ENCODE results near the gene OR6X1. TPM values are rescaled to one million over a fixed set of nuclear protein-coding genes. Genes with fewer than 3 reads are reported as not detected.

OR6X1 gene
- total RNA-seq, 2 donors from 2014 or later, result not detected

GRCh38 chr11:123707206-123707605 lies 47.1 kb downstream of the OR6X1 start:
- H3K9me3 ChIP-seq (ENCODE audit: control insufficient read depth, low read length, poor library complexity, severe bottlenecking), result no peaks in the 10 kb centered on the region
- DNase-seq (no peak), ATAC-seq (no peak)
- Mint-ChIP-seq H3K27ac (no peak overlapping the region), H3K4me3 (no peak overlapping the region), H3K27me3 (peaks cover 38% of the 10 kb centered on the region), H3K36me3 (ENCODE audit: low read depth) (no peaks in the 10 kb centered on the region), H3K4me1 (peaks cover 6% of the 10 kb centered on the region)

- Mint-ChIP-seq H3K27me3 (peaks cover 32% of the 10 kb centered on the region), H3K27ac (no peak overlapping the region), H3K4me1 (peaks cover 2% of the 10 kb centered on the region), H3K4me3 (no peak overlapping the region), H3K36me3 (ENCODE audit: low read depth) (no peaks in the 10 kb centered on the region)
- DNase-seq (no peak), ATAC-seq (no peak)
- H3K9me3 ChIP-seq (ENCODE audit: control insufficient read depth, low read length, poor library complexity, severe bottlenecking), result no peaks in the 10 kb centered on the region
Measured at GRCh38 chr11:123704341-123704740, 50.0 kb downstream of the OR6X1 start.

Other genes starting within 250 kb of the OR6X1 start
- gene SCN3B, start 99.9 kb downstream of the OR6X1 start, total RNA-seq, result not detected
- gene ZNF202, start 12.9 kb downstream of the OR6X1 start, total RNA-seq, result 10 to 100 TPM; 11.4 to 11.5 TPM
- gene OR6M1, start 51.8 kb upstream of the OR6X1 start, total RNA-seq, result not detected
- not detected for gene TMEM225, start 131.2 kb upstream of the OR6X1 start, total RNA-seq
- gene OR8D4, start 147.6 kb upstream of the OR6X1 start, total RNA-seq, result not detected
- not detected for gene OR4D5, start 185.1 kb upstream of the OR6X1 start, total RNA-seq
- not detected for gene OR6T1, start 189.3 kb upstream of the OR6X1 start, total RNA-seq
- gene OR10S1, start 223.3 kb upstream of the OR6X1 start, total RNA-seq, result not detected
- not detected for gene OR10G6, start 240.6 kb upstream of the OR6X1 start, total RNA-seq

Data from T-helper 17 cell (primary cell).